Gastrocnemius medialis (tissue), 4 donors: Measurements from ENCODE around the gene DAB2IP. TPM values are rescaled to one million over a fixed set of nuclear protein-coding genes. Genes with fewer than 3 reads are reported as not detected.

ENCODE experiments used
- ATAC-seq, 2 donors: fragments of 150-250 bp; one replicate each; pipeline ENCODE4 v1.9.1; 2016
- DNase-seq, 2 donors: peaks; one replicate each; pipeline ENCODE4 v3.0.0-alpha.2; 2019
- H3K27ac ChIP-seq, 4 donors: fragments of 200-600 bp; sonication (generic); 1 replicate in 1 of 4; 2 replicates in 3 of 4; pipeline ENCODE4 v1.5.1; 2016 to 2018; ENCODE audit warnings: mild to moderate bottlenecking in 2 of 4, moderate library complexity in 1 of 4
- H3K27me3 ChIP-seq, 3 donors: fragments of 200-600 bp; sonication (generic) in 2 of 3; 1 replicate in 1 of 3; 2 replicates in 2 of 3; pipeline versions ENCODE4 v1.5.1 to v1.6.0; 2016 to 2019; ENCODE audit warnings: mild to moderate bottlenecking in 1 of 3, moderate library complexity in 1 of 3
- H3K36me3 ChIP-seq, 2 donors: fragments of 200-600 bp; sonication (generic) in 1 of 2; one replicate each; pipeline ENCODE4 v1.5.1; 2017 to 2018
- H3K4me1 ChIP-seq, 2 donors: fragments of 200-600 bp; sonication (generic) in 1 of 2; one replicate each; pipeline ENCODE4 v1.5.1; 2016 to 2017; ENCODE audit warnings: mild to moderate bottlenecking in 2 of 2
- H3K4me3 ChIP-seq, 4 donors: fragments of 200-600 bp; sonication (generic) in 3 of 4; 1 replicate in 1 of 4; 2 replicates in 3 of 4; pipeline ENCODE4 v1.5.1; 2016 to 2019; ENCODE audit warnings: mild to moderate bottlenecking in 2 of 4
- H3K9me3 ChIP-seq, 3 donors: fragments of 200-600 bp; sonication (generic) in 2 of 3; 1 replicate in 1 of 3; 2 replicates in 2 of 3; pipeline ENCODE4 v1.5.1; 2016 to 2019
- CTCF ChIP-seq, 5 experiments: fragments of 450-650 bp in 3 of 5; fragments of 200-600 bp in 2 of 5; sonication (generic) in 2 of 5; IDR thresholded peaks in 4 of 5; conservative IDR thresholded peaks in 1 of 5; 1 replicate in 4 of 5; 2 replicates in 1 of 5; pipeline ENCODE4 v1.5.1; 2016 to 2019; ENCODE audit warnings: antibody characterized with exemption in 5 of 5, mild to moderate bottlenecking in 3 of 5, moderate library complexity in 3 of 5
- POLR2A ChIP-seq, 2 donors: fragments of 450-650 bp; IDR thresholded peaks; one replicate each; pipeline ENCODE4 v1.6.1; 2017; ENCODE audit warnings: antibody characterized with exemption in 2 of 2, mild to moderate bottlenecking in 2 of 2, moderate library complexity in 2 of 2
- in situ Hi-C, 4 donors: fragments of 200-750 bp; cut with MboI; loops; one replicate each; pipeline versions ENCODE4 v1.15.0 to v1.8.0; 2017; ENCODE audit warnings: low sequenced_read_pairs in 4 of 4
- intact Hi-C: fragments of 100-400 bp; cut with DNase I; formaldehyde crosslinking; loops from one replicate; pipeline ENCODE4 v1.15.1; 2023; ENCODE audit warnings: low total_unique reads
- total RNA-seq, 4 donors: library from RNA; depleted of rRNA; stranded (reverse); fragments of >200 nt; gene quantifications; one replicate each; pipeline versions ENCODE4 v1.1.0 to v1.2.3, GENCODE V29; 2016

The DAB2IP gene
- total RNA-seq, 4 donors from 2014 or later, result 22.7 to 68.2 (median 37.4) TPM

DNA sequence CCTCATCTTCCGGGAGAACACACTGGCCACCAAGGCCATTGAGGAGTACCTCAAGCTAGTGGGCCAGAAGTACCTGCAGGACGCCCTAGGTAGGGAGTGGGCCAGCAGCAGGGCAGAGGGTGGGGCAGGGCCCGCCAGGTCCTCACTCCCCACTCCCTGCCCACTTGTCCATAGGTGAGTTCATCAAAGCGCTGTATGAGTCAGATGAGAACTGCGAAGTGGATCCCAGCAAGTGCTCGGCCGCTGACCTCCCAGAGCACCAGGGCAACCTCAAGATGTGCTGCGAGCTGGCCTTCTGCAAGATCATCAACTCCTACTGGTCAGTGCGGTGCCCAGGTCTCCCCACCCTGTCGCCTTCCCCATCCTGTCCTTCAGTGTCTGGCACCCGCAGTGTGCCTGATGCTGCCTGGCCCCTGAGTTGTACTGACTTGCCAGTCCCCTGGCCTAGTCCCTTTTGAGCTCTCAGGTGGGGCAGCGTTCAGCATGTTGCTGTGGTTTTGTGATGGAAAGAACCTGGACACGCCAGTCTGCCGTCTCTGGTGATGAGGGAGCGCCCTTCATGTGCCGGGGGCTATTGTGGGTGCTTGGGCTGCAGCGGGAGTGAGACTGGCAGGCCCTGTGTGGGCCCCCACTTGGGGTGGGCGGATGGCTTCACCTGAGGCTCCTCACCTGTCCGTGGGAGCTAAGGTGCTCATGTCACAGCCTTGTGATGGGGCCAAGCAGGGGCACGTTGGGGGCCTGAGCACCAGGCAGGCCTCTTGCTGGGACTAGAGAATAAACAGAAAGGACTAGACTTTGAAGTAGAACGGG is 112.3 kb downstream of the DAB2IP start:
- intact Hi-C loops, result no loop called here
- no peaks in the 10 kb centered on the region for H3K9me3 ChIP-seq
- no peak for TF ChIP-seq POLR2A (IDR thresholded peaks at IDR 0.05)
- TF ChIP-seq CTCF (IDR thresholded peaks at IDR 0.05 in 4 of 5, conservative IDR thresholded peaks at IDR 0.05 in 1 of 5), result no peak
- peak overlapping the region in 3 of 4 donors; percentile 56 to 71 (median 67) for H3K27ac ChIP-seq
- no peak overlapping the region for H3K4me3 ChIP-seq
- peaks cover 15 to 16% of the 10 kb centered on the region in 2 donors for H3K4me1 ChIP-seq
- DNase-seq (no peak), ATAC-seq (no peak)
- in situ Hi-C loops, result no loop called here
- no peaks in the 10 kb centered on the region for H3K27me3 ChIP-seq
- H3K36me3 ChIP-seq, result peaks cover 0 to 66% of the 10 kb centered on the region in 2 donors

- DNase-seq, result no peak
- in situ Hi-C loops, result no loop called here
- Histone ChIP-seq H3K9me3 (no peaks in the 10 kb centered on the region), H3K4me1 (peaks cover 15 to 16% of the 10 kb centered on the region in 2 donors), H3K36me3 (peaks cover 0 to 66% of the 10 kb centered on the region in 2 donors), H3K27ac (peak overlapping the region; percentile 56 to 71 (median 62)), H3K4me3 (no peak overlapping the region), H3K27me3 (no peaks in the 10 kb centered on the region)
- no peak for ATAC-seq
- intact Hi-C loops, result no loop called here
- TF ChIP-seq POLR2A (IDR thresholded peaks at IDR 0.05), result no peak
- TF ChIP-seq CTCF (IDR thresholded peaks at IDR 0.05 in 4 of 5, conservative IDR thresholded peaks at IDR 0.05 in 1 of 5), result no peak
Measured at GRCh38 chr9:121764371-121764730, 112.9 kb downstream of the DAB2IP start.

DNA sequence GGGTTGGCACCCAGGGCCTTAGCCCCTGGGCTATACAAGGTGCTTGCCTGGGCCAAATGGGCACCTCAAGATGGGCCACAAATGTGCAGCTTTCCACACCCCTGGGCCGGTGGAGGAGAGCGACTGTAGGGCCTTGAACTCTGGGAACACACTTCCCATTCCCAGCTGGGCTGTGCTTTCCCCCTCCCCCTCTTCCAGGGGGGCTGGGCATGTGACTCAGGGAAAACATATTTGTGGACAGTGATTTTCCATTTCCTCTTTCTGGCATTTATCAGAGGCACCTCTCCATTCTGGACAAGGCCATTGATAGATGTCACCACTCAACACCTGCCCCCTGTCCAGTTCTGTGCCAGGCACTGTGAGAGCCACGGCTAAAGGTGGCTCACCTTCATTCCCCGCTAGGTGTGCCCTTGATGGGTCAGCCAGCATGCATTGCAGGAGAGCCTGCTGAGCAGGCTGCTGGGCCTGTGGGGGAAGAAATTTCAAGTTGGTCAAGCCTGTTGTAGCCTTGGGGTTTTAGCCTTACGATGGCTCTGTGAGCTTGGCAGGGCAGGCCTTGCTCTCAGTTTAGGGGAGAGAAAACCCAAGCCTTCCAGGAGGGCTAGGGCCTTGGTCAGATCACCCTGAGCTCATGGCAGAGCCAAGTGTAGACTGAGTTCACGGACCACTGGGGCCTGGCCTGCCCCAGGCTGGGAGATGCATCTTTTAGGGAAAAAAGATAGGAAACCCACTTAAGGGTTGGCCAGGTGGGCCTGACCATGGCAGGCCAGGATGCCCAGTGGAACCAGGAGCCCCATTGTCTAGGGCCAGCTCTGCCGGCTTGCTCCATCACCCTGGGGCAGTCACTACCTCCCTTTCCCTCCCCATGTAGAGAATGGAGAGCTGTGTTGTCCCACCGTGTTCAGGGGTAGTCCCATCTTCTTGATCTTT is 113.9 kb downstream of the DAB2IP start:
- intact Hi-C loops (no loop called here), in situ Hi-C loops (no loop called here)
- peak; percentile 53 to 73 for ATAC-seq
- Histone ChIP-seq H3K9me3 (no peaks in the 10 kb centered on the region), H3K27ac (peak overlapping the region; percentile 56 to 71 (median 62)), H3K27me3 (no peaks in the 10 kb centered on the region), H3K36me3 (peaks cover 0 to 66% of the 10 kb centered on the region in 2 donors), H3K4me1 (peaks cover 15 to 16% of the 10 kb centered on the region in 2 donors), H3K4me3 (no peak overlapping the region)
- no peak for TF ChIP-seq CTCF (IDR thresholded peaks at IDR 0.05 in 4 of 5, conservative IDR thresholded peaks at IDR 0.05 in 1 of 5)
- no peak for TF ChIP-seq POLR2A (IDR thresholded peaks at IDR 0.05)
- peak in 1 of 2 donors; percentile 40 for DNase-seq

DNA sequence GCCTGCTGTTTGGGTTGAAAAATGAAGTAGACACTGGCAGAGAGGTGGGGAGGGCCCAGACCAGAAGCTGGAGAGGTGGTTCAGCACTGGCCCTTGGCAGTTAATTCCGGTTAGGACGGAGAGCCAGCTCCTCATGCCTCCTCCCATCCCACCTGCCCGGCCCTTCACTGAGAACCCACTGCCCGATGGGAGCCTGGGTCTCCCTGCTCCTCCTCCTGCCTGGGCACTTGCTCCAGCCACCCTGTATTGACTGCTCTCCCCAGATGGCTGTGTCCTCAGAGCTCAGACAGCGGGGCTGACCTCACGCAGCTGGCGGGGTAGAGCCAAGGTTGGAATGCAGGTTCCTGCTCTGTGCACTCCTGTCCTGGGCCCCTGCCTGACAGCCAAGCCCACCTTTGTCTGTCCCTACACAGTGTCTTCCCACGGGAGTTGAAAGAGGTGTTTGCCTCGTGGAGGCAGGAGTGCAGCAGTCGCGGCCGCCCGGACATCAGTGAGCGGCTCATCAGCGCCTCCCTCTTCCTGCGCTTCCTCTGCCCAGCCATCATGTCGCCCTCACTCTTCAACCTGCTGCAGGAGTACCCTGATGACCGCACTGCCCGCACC is 114.7 kb downstream of the DAB2IP start:
- H3K9me3 ChIP-seq, result no peaks in the 10 kb centered on the region
- H3K36me3 ChIP-seq, result peaks cover 0 to 63% of the 10 kb centered on the region in 2 donors
- intact Hi-C loops, result no loop called here
- H3K4me1 ChIP-seq, result peaks cover 15 to 16% of the 10 kb centered on the region in 2 donors
- H3K27ac ChIP-seq, result peak overlapping the region; percentile 56 to 71 (median 62)
- TF ChIP-seq CTCF (IDR thresholded peaks at IDR 0.05 in 4 of 5, conservative IDR thresholded peaks at IDR 0.05 in 1 of 5), result no peak
- no peak for TF ChIP-seq POLR2A (IDR thresholded peaks at IDR 0.05)
- in situ Hi-C loops, result no loop called here
- no peak for ATAC-seq
- no peak for DNase-seq
- H3K4me3 ChIP-seq, result no peak overlapping the region
- no peaks in the 10 kb centered on the region for H3K27me3 ChIP-seq
